Cardiac septum (tissue), 1 donor: ENCODE measurements around the gene VMAC. TPM values are rescaled to one million over a fixed set of nuclear protein-coding genes. Genes with fewer than 3 reads are reported as not detected.
"Not testable (repeated sequence)": the region's sequence is repeated elsewhere in the genome, so short reads cannot be mapped to it uniquely, and the experiment has no call there.

Experiments used
- DNase-seq: peaks from one replicate; pipeline ENCODE4 v3.0.0-alpha.2; 2020; ENCODE audit warnings: low spot score
- intact Hi-C: fragments of 100-400 bp; cut with DNase I; formaldehyde crosslinking; loops from one replicate; pipeline ENCODE4 v1.14.0; 2022
- long read RNA-seq: library from polyadenylated mRNA; unstranded; transcript quantifications from one replicate; pipeline ENCODE4 v2.0.0, GENCODE V29; 2021
- total RNA-seq: library from RNA; stranded (reverse); fragmentation: NEBNext Ultra II Directional; extraction: Animal tissue kit (Norgen Biotek cat#: 25700); gene quantifications from one replicate; pipeline ENCODE4 v1.2.1, GENCODE V29; 2021
- donor health status: DM: no; HTN: no; CAD: no.

The VMAC gene, protein sequence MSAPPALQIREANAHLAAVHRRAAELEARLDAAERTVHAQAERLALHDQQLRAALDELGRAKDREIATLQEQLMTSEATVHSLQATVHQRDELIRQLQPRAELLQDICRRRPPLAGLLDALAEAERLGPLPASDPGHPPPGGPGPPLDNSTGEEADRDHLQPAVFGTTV
- total RNA-seq, result 2.4 TPM
- long read RNA-seq, partial matches to known transcripts, result 0 of 5 reads
- long read RNA-seq, other reads (novel, unspliced or antisense), result 4 of 5 reads

DNA sequence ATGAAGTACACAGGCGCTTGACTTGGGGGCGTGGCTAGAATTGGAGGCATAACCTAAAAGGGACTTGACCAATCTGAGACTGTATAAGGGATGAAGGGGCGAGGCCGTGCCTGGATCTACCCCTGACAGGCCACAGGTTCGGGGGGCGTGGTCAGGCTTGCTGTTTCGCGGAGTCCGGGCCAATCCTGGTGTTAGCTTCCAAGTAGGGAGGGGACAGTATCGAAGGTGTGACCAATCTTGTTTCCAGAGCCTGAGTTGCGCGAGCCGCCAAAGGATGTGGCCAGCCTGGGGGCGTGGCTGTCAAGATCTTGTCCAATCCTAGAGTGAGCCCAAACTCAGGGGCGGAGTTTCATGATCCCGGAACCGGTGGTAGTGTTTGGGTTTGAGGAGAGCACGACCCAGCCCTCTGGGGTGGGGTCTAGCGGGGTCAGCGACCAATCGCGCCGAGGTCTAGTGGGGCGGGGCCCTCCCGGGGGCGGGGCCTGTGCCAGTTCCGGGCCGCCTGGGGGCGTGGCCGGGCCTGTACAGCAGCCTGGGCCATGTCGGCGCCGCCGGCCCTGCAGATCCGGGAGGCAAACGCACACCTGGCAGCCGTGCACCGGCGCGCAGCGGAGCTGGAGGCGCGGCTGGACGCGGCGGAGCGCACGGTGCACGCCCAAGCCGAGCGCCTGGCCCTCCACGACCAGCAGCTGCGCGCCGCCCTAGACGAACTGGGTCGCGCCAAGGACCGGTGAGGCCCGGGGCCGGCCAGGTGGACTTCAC lies at the start of gene VMAC:
TSS of gene VMAC (plus strand) at position 521 of the 762 bp plus-strand sequence. CDS start at position 540, 19 bp downstream.
- intact Hi-C loops, result loop anchor here (5.0 kb wide), 1 partner anchor 63 kb away; no protein-coding TSS in a partner anchor
- DNase-seq, result peak; percentile 100

DNA sequence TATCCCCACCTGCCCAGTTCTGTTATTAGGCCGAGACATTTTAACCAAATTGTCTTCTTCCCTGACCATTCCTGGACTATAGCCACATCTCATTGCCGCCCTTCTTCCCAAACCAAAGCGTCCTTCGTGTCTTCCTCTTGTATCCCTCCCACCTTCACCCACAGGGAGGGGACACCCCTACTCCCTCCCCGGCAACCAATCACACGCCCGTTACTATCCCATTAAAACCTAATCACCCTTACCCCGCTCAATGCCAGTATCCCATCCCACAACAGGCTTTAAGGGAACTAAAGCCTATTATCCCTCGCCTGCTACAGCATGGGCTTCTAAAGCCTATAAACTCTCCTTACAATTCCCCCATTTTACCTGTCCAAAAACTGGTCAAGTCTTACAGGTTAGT lies 49.5 kb upstream of the VMAC start:
- intact Hi-C loops, DNase-seq: not testable (repeated sequence)

DNA sequence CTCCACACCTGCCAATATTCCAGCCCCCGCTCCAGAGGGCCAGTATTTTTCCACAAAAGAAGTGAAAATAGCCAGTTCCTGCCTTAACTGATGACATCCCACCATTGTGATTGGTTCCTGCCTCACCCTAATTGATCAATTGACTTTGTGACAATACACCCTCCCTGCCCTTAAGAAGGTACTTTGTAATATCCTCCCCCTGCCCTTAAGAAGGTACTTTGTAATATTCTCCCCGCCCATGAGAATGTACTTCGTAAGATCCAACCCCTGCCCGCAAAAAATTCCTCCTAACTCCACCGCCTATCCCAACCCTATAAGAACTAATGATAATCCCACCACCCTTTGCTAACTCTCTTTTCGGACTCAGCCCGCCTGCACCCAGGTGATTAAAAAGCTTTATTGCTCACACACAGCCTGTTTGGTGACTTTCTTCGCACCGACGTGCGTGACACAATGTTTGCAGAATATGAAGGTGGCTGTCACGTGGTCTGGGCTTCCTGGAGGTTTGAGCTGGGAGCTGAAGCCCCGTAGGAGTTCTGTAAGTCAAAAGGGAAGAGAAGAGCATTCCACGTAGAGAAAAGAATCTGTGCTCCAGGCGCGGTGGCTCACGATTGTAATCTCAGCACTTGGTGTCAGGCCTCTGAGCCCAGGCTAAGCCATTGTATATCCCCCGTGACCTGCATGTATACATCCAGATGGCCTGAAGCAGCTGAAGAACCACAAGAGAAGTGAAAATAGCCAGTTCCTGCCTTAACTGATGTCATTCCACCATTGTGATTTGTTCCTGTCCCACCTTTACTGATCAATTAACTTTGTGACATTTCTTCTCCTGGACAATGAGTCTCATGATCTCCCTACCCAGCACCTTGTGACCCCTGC lies 47.2 kb upstream of the VMAC start:
- intact Hi-C loops, result no loop called here
- no peak for DNase-seq

DNA sequence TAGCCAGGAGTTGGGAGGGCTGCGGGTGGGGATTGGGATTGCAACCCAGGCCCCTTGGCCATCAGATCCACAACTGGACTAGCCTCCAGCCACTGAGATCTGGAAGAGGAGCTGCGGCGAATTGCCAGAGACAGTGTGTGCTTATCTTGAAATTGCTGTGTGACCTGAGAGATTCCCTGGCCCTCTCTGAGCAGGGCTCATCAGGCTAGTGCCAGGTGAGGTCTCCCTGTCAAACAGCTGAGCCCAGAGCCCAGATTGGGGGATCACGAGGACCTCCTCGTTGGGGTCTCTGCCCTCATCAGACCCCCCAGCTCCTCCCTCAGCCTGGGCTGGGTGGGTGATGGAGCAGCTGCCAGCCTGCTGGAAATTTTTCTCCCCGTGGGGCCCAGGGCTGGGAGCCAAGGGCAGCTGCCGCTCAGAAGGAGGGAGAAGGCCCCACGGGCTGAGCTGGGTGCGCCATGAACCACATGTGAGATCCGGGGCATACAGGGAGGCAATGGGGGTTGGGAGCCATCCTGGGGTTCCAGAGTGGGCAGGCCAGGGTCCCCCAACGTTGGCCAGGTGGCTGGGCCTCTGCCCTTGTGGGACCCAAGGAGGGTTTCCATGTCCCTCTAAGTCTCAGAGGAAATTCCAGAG lies 41.5 kb upstream of the VMAC start:
- intact Hi-C loops, result no loop called here
- DNase-seq, result no peak

DNA sequence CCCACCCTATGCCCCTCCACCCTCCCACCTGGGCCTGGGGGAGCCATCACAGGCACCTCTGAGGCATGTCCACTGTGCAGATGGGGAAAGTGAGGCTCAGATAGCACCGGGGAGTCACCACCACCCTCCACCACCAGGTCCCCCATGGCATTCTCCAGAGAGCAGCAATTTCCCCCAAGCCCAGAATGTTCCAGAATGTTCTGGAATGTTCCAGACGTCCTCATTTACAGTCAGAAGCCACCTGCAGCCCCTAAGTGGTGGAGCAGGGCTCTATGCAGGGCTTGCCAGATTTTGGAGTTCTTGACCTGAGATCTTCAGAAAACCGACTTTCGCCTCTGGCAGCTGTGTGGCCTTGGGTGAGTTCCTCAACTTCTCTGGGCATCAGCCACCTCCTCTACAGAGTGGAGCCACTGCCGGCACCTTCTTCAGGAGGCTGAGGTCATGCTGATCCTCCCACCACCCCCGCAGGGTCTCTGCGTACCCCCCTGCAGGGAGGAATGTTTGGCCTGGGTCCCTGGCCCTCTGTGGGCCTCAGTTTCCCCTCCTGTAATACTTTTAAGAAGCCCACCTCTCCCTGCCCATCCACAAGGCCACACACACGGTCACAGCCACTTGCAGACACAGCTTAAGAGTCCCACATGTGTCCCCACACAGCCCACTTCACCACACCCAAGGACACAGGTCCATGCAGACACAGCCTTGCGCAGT lies 40.5 kb upstream of the VMAC start:
- no peak for DNase-seq
- intact Hi-C loops, result no loop called here

DNA sequence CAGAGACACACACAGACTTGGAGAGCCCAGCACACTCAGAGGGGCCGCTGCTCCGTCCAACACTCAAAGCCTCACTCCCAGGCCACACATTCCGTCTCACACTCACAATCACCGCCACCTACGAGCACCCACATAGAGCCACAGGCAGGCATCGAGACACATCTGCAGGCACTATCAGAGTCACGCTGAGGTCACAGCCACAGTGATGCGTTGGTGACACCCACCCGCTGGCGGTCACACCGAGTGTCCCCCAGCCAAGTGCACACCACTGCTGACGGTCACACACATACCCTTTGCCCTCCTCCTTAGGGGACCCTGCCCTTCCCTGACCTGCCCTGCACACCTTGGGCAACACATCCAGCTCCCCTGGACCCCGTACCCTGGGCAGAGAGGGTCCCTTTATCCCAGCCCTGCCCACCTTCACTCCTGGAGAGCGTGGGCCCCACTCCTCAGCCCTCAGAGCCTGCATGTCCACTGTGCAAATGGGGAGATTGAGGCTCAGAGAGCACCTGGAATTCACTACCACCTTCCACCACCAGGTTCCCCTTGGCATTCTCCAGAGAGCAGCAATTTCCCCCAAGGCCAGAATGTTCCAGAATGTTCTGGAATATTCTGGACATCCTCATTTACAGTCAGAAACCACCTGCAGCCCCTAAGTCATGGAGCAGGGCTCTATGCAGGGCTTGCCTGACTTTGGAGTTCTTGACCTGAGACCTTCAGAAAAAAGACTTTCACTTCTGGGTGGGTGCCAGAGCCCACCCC lies 39.8 kb upstream of the VMAC start:
- intact Hi-C loops, result no loop called here
- no peak for DNase-seq

DNA sequence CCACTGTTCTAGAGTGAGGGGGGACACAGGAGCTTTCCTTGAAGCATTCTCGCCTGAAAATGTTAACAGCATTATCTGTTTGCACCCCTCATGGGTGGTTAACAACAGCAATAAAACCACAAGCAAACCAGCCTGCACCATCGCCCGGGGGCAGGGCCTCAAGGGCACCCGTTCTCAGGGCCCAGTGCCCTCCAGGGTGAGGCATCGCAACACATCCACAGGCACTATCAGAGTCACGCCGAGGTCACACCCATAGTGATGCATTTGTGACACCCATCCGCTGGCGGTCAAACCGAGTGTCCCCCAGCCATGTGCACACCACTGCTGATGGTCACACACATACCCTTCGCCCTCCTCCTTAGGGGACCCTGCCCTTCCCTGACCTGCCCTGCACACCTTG lies 38.9 kb upstream of the VMAC start:
- no peak for DNase-seq
- intact Hi-C loops, result no loop called here

DNA sequence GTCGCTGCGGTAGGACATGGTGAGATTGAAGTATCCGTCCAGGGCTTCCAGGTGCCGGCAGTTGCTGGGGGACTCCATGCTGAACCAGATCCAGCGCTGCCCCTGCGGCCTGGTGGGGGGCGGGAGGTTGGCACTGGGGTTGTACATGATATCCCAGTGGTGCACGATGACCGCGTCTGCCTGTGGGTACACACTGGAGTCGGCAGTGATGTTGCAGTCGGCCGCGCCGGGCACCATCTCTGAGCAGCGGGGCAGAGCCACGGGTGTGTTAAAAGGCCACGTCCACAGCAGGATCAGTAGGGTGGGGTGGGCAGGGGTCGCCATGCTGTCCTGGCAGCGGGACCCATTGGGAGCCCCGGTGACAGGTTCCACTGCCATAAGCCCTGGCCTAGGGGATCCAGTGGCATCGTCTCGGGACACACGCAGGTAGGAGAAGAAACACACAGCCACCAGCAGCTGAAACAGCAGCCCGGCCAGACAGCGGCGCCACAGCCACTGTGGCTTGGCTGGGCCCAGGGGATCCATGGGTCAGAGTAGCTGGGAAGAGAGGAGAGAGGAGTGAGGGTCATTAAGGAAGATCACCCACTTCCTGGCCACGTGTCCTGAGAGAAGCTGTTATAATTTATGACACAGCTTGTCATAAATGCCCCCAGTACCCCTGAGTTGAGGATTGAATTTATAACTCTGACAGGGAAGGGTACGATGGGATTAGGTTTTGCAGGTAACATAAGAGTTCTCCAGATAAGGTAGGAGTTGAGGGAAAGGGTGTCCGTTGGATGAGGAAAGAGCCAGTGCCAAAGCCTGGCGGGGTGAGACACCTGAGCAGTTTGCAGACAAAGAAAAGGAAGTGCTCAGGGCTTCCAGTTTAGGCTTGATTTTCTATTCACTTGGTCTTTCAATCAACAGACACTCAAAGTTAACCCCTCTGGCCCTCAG lies 37.2 kb upstream of the VMAC start:
- intact Hi-C loops, result no loop called here
- no peak for DNase-seq

DNA sequence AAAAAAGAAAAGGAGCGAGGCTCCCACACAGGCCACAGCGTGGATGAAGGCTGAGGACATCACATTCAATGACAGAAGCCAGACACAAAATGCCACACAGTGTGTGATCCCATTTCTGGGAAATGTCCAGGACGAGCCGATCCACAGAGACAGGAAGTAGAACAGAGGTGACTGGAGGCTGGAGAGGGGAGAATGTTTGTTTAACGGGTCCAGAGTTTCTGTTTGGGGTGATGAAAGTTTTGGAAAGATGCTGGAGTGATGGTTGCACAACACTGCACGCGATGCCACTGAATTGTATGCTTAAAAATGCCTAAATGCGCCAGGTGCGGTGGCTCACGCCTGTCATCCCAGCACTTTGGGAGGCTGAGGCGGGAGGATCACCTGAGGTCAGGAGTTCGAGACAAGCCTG lies 33.7 kb upstream of the VMAC start:
- no peak for DNase-seq
- intact Hi-C loops, result no loop called here

DNA sequence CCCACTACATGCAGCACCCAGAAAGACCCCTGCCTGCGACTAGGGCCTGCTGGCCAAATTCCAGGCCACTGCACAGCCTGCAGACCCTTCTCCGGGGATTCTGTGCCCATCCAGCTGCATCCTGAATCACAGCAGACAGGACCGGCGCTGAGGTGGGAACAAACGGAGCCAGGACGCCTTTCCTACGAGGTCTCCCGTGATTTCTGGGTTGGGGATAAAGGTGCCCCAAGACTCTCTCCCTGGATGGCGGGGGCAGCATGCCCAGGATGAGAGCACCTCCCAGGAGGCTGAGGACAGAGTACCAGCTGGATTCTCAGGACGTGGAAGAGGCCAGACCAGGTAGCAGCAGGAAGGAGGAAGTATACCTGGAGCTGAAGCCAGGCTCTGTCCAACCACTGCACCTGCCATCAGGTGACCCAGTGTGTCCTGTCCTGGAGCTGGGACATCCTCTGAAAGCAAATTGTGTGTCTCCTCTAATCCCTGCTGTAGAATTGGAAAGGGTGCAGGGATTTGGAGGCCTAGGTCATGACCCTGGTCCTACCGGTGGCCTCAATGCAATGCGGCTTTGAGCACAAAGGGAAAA lies 31.0 kb upstream of the VMAC start:
- no peak for DNase-seq
- intact Hi-C loops, result no loop called here

DNA sequence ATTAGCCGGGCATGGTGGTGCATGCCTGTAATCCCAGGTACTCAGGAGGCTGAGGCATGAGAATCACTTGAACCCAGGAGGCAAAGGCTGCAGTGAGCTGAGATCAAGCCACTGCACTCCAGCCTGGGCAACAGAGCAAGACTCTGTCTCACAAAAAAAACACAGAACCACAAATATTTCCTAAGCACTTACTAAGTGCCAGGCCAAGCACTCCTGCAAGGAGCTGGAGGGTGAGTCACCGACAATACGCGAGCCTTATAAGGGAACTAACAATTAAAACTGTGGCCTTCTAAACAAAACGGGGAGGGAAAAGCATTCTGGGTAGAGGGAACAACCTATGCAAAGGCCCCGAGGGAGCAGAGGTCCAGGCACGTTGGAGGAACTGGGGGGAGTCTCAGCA lies 30.2 kb upstream of the VMAC start:
- DNase-seq, intact Hi-C loops: not testable (repeated sequence)

DNA sequence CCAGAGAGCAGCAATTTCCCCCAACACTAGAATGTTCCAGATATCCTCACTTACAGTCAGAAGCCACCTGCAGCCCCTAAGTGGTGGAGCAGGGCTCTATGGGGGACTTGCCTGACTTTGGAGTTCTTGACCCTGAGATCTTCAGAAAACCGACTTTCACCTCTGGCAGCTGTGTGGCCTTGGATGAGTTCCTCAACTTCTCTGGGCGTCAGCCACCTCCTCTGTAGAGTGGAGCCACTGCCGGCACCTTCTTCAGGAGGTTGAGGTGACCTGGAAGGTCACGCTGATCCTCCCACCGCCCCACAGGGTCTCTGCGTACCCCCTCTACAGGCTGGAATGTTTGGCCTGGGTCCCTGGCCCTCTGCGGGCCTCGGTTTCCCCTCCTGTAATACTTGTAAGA lies 27.2 kb upstream of the VMAC start:
- intact Hi-C loops, result no loop called here
- no peak for DNase-seq

DNA sequence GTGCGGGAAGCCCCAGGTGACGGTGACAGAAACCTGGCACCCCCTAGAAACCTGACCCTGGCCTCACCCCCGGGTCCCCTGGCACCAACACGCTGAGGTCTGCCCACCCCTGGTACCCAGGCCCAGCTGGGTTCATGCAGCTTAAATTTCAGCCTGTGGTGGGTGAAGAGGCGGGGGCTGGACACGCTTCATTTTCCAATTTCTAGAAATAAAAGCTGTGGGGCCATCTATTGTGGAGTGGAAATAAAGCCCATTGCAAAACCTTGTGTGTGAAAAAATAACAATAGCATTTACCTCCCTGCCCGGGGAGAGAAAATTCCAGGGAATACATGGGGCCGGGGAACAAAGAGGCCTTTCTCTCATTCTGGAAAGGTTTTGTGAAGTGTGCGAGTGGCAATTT lies 26.8 kb upstream of the VMAC start:
- no peak for DNase-seq
- intact Hi-C loops, result no loop called here

DNA sequence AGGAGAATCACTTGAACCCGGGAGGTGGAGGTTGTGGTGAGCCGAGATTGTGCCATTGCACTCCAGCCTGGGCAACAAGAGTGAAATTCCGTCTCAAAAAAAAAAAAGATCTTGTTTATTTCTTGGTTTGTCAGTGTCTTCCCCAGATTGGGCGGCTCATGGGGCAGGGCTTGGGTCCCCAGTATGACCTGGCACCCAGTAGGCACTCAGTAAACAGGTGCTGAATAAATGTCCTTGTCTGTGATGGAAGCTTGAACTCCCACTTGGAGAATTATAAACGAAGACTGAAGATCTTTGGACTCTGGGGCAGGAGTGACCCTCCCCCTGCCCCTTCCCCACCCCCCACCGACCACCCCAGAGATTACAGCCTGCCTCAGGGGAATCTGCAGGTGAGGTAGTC lies 24.5 kb upstream of the VMAC start:
- intact Hi-C loops, result no loop called here
- no peak for DNase-seq

DNA sequence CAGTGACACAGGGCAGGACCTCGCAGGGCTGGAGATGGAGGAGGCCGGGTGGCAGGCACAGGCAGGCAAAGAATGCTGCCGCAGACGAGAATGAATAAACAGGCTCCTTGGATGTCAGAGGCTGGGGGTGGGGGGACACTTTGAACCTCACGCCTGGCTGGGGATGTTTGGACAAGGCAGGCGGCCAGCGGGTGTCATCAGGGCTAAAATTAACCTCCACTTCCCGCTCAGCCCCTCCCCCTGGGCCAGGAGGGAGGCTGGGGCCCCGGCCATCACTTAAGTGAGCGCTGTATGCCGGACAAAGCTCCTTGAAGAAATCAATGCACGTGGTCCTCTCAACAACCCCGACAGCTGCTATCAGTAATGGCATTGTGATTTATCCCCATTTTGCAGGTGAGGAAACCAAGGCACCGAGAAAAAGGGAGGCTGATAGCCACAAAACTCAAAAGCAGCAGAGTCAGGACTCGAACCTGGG lies 24.0 kb upstream of the VMAC start:
- peak; percentile 89 for DNase-seq
- intact Hi-C loops, result no loop called here

DNA sequence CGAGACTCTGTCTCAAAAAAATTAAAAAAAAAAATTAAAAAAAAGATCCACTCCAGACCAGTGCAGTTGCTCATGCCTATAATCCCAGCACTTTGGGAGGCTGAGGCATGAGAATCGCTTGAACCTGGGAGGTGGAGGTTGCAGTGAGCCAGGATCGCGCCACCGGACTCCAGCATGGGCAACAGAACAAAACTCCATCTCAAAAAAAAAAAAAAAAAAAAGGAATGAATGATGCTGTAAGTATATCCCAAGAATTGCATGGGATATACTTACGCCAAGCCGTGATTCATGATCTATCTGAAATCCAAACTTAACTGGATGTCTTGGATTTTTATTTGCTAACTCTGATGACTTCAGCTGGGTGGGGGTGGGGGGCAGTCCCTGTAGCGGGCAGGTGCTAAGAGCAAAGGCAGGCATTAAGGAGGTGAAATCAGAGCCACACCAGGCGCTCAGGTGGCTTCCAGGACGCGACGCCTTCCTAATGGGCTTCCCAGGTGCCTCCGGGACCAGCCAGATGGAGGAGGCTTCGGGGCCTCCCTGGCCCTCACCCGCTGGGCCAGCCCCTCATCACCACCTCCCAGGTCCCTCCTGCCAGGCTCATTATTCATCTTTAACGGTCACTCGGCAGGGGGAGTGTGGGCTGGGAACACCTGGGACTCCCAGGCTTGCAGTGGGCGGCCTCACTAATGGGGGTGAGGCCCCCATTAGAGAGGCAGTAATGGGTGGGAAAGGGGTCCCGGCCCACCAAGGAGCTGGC lies 23.0 kb upstream of the VMAC start:
- DNase-seq, result no peak
- intact Hi-C loops, result no loop called here
